SK-N-SH (cell line): ENCODE results near the gene ARAP1. TPM values are rescaled to one million over a fixed set of nuclear protein-coding genes. Genes with fewer than 3 reads are reported as not detected.

ENCODE experiments used
- CTCF ChIA-PET: fragments of 300-600, 350-600 bp; formaldehyde crosslinking; extraction: SDS; loops from one replicate; lab custom pipeline; 2021; lab: Yijun Ruan, JAX
- POLR2A ChIA-PET: fragments of 350-600 bp; sonication (Branson Sonifier 250); formaldehyde crosslinking; extraction: SDS; loops from one replicate; lab custom pipeline; 2020; ENCODE audit warnings: antibody characterized with exemption, inconsistent platforms; lab: Yijun Ruan, JAX
- DNase-seq: peaks from one replicate; pipeline ENCODE4 v3.0.0; 2012
- H2AFZ ChIP-seq: fragments of 200-600 bp; sonication (generic); 2 replicates; pipeline ENCODE4 v1.8.1; 2016; ENCODE audit warnings: antibody characterized with exemption, mild to moderate bottlenecking, low read depth
- H3F3A ChIP-seq: fragments of 200-600 bp; sonication (generic); replicated peaks from 2 replicates; pipeline ENCODE3; 2016; ENCODE audit warnings: antibody characterized with exemption, mild to moderate bottlenecking; ENCODE audit not compliant: insufficient read depth
- H3K27ac ChIP-seq, 2 experiments: fragments of 200-500 bp in 1 of 2; fragments of 200-600 bp in 1 of 2; sonication (Bioruptor generic) in 1 of 2; sonication (generic), shearing (Covaris generic) in 1 of 2; 2 replicates each; pipeline versions ENCODE4 v1.5.1 to v1.6.1; 2014 to 2016; ENCODE audit warnings: low read depth in 2 of 2, inconsistent platforms in 1 of 2, low read length in 1 of 2, mild to moderate bottlenecking in 1 of 2, mixed read lengths in 1 of 2
- H3K27me3 ChIP-seq: fragments of 200-600 bp; sonication (generic), shearing (Covaris generic); 2 replicates; pipeline ENCODE4 v1.6.1; 2016; ENCODE audit warnings: mixed run types; ENCODE audit not compliant: insufficient read depth
- H3K36me3 ChIP-seq, 2 experiments: fragments of 200-500 bp in 1 of 2; fragments of 200-600 bp in 1 of 2; sonication (Bioruptor generic) in 1 of 2; sonication (generic) in 1 of 2; replicated peaks in 1 of 2; 2 replicates each; pipeline versions ENCODE3 to v1.5.1; 2014 to 2016; ENCODE audit warnings: low read length in 1 of 2, mild to moderate bottlenecking in 1 of 2; ENCODE audit not compliant: insufficient read depth in 2 of 2, control insufficient read depth in 1 of 2
- H3K4me1 ChIP-seq, 2 experiments: fragments of 200-500 bp in 1 of 2; fragments of 200-600 bp in 1 of 2; sonication (Bioruptor generic) in 1 of 2; sonication (generic), shearing (Covaris generic) in 1 of 2; 2 replicates each; pipeline versions ENCODE4 v1.5.1 to v1.6.1; 2014 to 2016; ENCODE audit warnings: low read depth in 1 of 2, low read length in 1 of 2, mixed run types in 1 of 2; ENCODE audit not compliant: insufficient read depth in 2 of 2, control insufficient read depth in 1 of 2
- H3K4me2 ChIP-seq: fragments of 200-600 bp; sonication (generic), shearing (Covaris generic); 2 replicates; pipeline ENCODE4 v1.6.1; 2017; ENCODE audit warnings: mixed run types
- H3K4me3 ChIP-seq, 2 experiments: fragments of 200-500 bp in 1 of 2; fragments of 200-600 bp in 1 of 2; sonication (Bioruptor generic) in 1 of 2; sonication (generic), shearing (Covaris generic) in 1 of 2; 2 replicates each; pipeline versions ENCODE4 v1.5.1 to v1.8.1; 2014 to 2016; ENCODE audit warnings: low read depth in 2 of 2, inconsistent platforms in 1 of 2, low read length in 1 of 2, mild to moderate bottlenecking in 1 of 2, mixed read lengths in 1 of 2, moderate library complexity in 1 of 2
- H3K79me2 ChIP-seq: fragments of 200-600 bp; sonication (generic); 2 replicates; pipeline ENCODE4 v1.8.1; 2017; ENCODE audit warnings: mild to moderate bottlenecking; ENCODE audit not compliant: insufficient read depth
- H3K9ac ChIP-seq: fragments of 200-600 bp; sonication (generic); 2 replicates; pipeline ENCODE4 v1.6.1; 2017; ENCODE audit warnings: mixed run types
- H3K9me2 ChIP-seq: fragments of 200-600 bp; sonication (generic); 2 replicates; pipeline ENCODE4 v1.6.1; 2017; ENCODE audit warnings: mixed run types
- H3K9me3 ChIP-seq: fragments of 200-600 bp; sonication (generic); 2 replicates; pipeline ENCODE4 v1.6.1; 2017; ENCODE audit warnings: mixed run types, mild to moderate bottlenecking, moderate library complexity
- H4K20me1 ChIP-seq: fragments of 200-600 bp; sonication (generic); 2 replicates; pipeline ENCODE4 v1.6.1; 2017; ENCODE audit warnings: mild to moderate bottlenecking, mixed run types; ENCODE audit not compliant: insufficient read depth
- CHD2 ChIP-seq: fragments of 150-350 bp; IDR thresholded peaks from 2 replicates; pipeline ENCODE4 v1.6.1; 2018; ENCODE audit warnings: low read length; ENCODE audit not compliant: partially characterized antibody
- EZH2phosphoT487 ChIP-seq: fragments of 200-600 bp; sonication (generic); IDR thresholded peaks from 2 replicates; pipeline ENCODE4 v1.6.1; 2017; ENCODE audit warnings: low read depth, mixed run types, mild to moderate bottlenecking, antibody characterized with exemption, moderate library complexity, borderline replicate concordance
- FOSL2 ChIP-seq: IDR thresholded peaks from 2 replicates; pipeline ENCODE4 v1.4.0; 2012; ENCODE audit warnings: low read depth, mild to moderate bottlenecking, moderate library complexity, borderline replicate concordance
- FOXM1 ChIP-seq: IDR thresholded peaks from 2 replicates; pipeline ENCODE4 v1.4.0; 2012; ENCODE audit warnings: low read depth, mild to moderate bottlenecking
- GABPA ChIP-seq: IDR thresholded peaks from 2 replicates; pipeline ENCODE4 v1.4.0; 2012; ENCODE audit warnings: low read depth, mild to moderate bottlenecking
- MEF2A ChIP-seq: IDR thresholded peaks from 2 replicates; pipeline ENCODE4 v1.4.0; 2012; ENCODE audit warnings: low read depth, borderline replicate concordance
- MXI1 ChIP-seq: IDR thresholded peaks from 2 replicates; pipeline ENCODE4 v1.6.1; 2012; ENCODE audit warnings: mild to moderate bottlenecking, low read depth, low read length, improper control_type of control experiment
- NFIC ChIP-seq: IDR thresholded peaks from 2 replicates; pipeline ENCODE4 v1.4.0; 2012; ENCODE audit warnings: borderline replicate concordance
- NRF1 ChIP-seq: IDR thresholded peaks from 2 replicates; pipeline ENCODE4 v1.6.1; 2012; ENCODE audit warnings: low read depth, mild to moderate bottlenecking, low read length
- POLR2AphosphoS5 ChIP-seq: IDR thresholded peaks from 2 replicates; pipeline ENCODE4 v1.6.1; 2012; ENCODE audit warnings: low read depth, low read length
- RXRA ChIP-seq: IDR thresholded peaks from 2 replicates; pipeline ENCODE4 v1.4.0; 2012; ENCODE audit warnings: low read depth, mild to moderate bottlenecking, borderline replicate concordance
- SIN3A ChIP-seq: IDR thresholded peaks from 2 replicates; pipeline ENCODE4 v1.6.1; 2012; ENCODE audit warnings: low read depth, mild to moderate bottlenecking, low read length, moderate library complexity, borderline replicate concordance
- TAF1 ChIP-seq: IDR thresholded peaks from 2 replicates; pipeline ENCODE4 v1.6.1; 2012; ENCODE audit warnings: low read depth, mild to moderate bottlenecking, low read length, moderate library complexity, borderline replicate concordance
- TCF12 ChIP-seq: IDR thresholded peaks from 2 replicates; pipeline ENCODE4 v1.4.0; 2012
- TEAD4 ChIP-seq: IDR thresholded peaks from 2 replicates; pipeline ENCODE4 v1.4.0; 2012; ENCODE audit warnings: mild to moderate bottlenecking, borderline replicate concordance; ENCODE audit not compliant: insufficient read depth
- YY1 ChIP-seq: IDR thresholded peaks from 2 replicates; pipeline ENCODE4 v1.4.0; 2012; ENCODE audit warnings: low read depth, mild to moderate bottlenecking
- WGBS: methylation state at CpG from one replicate; pipeline ENCODE4 v1.1.6; 2017; ENCODE audit warnings: low lambda C conversion rate; 5-methylcytosine and 5-hydroxymethylcytosine counted together
- polyA plus RNA-seq, 3 experiments: library from polyadenylated mRNA; depleted of rRNA; stranded (reverse); fragments of >200 nt; gene quantifications; 2 replicates each; pipeline ENCODE4 v1.2.3, GENCODE V29; 2012
- TF ChIP-seq, protein P1 (sequence below): fragments of 200-600 bp; sonication (generic); IDR thresholded peaks from 2 replicates; pipeline ENCODE4 v1.6.1; 2017; ENCODE audit warnings: antibody characterized with exemption, mild to moderate bottlenecking, moderate library complexity
- TF ChIP-seq, protein P2 (sequence below): fragments of 150-350 bp; IDR thresholded peaks from 2 replicates; pipeline ENCODE4 v1.6.1; 2016; ENCODE audit warnings: mild to moderate bottlenecking, low read depth, low read length
- TF ChIP-seq, protein P3 (sequence below): IDR thresholded peaks from 2 replicates; pipeline ENCODE4; 2012

ARAP1 gene
- polyA plus RNA-seq, 1 of the 3 experiments (the other 2 are of a cell fraction), result 56.6 TPM

GRCh38 chr11:72720047-72720446, 32.2 kb downstream of the ARAP1 start:
- peaks cover 29% of the 10 kb centered on the region for H4K20me1 ChIP-seq
- POLR2A ChIA-PET, result no interaction called here

GRCh38 chr11:72719551-72719950, 32.7 kb downstream of the ARAP1 start:
- TF ChIP-seq NRF1 (no peak), POLR2AphosphoS5 (no peak), YY1 (no peak), RXRA (no peak), FOSL2 (no peak), FOXM1 (no peak), TCF12 (no peak), CHD2 (no peak), TEAD4 (no peak), TAF1 (no peak), NFIC (no peak)
- TF ChIP-seq, protein P1, sequence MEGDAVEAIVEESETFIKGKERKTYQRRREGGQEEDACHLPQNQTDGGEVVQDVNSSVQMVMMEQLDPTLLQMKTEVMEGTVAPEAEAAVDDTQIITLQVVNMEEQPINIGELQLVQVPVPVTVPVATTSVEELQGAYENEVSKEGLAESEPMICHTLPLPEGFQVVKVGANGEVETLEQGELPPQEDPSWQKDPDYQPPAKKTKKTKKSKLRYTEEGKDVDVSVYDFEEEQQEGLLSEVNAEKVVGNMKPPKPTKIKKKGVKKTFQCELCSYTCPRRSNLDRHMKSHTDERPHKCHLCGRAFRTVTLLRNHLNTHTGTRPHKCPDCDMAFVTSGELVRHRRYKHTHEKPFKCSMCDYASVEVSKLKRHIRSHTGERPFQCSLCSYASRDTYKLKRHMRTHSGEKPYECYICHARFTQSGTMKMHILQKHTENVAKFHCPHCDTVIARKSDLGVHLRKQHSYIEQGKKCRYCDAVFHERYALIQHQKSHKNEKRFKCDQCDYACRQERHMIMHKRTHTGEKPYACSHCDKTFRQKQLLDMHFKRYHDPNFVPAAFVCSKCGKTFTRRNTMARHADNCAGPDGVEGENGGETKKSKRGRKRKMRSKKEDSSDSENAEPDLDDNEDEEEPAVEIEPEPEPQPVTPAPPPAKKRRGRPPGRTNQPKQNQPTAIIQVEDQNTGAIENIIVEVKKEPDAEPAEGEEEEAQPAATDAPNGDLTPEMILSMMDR, result no peak
- TF ChIP-seq, protein P2, sequence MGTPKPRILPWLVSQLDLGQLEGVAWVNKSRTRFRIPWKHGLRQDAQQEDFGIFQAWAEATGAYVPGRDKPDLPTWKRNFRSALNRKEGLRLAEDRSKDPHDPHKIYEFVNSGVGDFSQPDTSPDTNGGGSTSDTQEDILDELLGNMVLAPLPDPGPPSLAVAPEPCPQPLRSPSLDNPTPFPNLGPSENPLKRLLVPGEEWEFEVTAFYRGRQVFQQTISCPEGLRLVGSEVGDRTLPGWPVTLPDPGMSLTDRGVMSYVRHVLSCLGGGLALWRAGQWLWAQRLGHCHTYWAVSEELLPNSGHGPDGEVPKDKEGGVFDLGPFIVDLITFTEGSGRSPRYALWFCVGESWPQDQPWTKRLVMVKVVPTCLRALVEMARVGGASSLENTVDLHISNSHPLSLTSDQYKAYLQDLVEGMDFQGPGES, result no peak
- Histone ChIP-seq H3K27me3 (no peaks in the 10 kb centered on the region), H3K4me2 (0 out of 2 replicates have a peak overlapping the region, but pooled peaks have one; percentile 96), H3K27ac (peak overlapping the region in 1 of 2 experiments; percentile 66; a peak in 2 of 4 replicates), H3K9ac (no peak overlapping the region), H3K79me2 (peaks cover 54% of the 10 kb centered on the region), H3K9me2 (no peaks in the 10 kb centered on the region), H3F3A (no peaks in the 10 kb centered on the region), H3K4me3 (no peak overlapping the region), H4K20me1 (peaks cover 29% of the 10 kb centered on the region), H3K9me3 (no peaks in the 10 kb centered on the region), H3K4me1 (peaks cover 13 to 67% of the 10 kb centered on the region in 2 experiments), H2AFZ (no peak overlapping the region), H3K36me3 (peaks cover 0 to 4% of the 10 kb centered on the region in 2 experiments)
- no peak for DNase-seq
- CTCF ChIA-PET, result interaction anchor here (1.4 to 1.8 kb wide), 2 partner anchors 75 to 517 kb away, joined by 3 to 6 read pairs; partner anchors contain the start of gene STARD10
- WGBS, result 100% methylated on average over 4 of the region's 4 CpGs
- POLR2A ChIA-PET, result no interaction called here

More at GRCh38 chr11:72720047-72720446, 32.2 kb downstream of the ARAP1 start:
- DNase-seq, result no peak
- H3K4me3 ChIP-seq, result peak overlapping the region in 1 of 2 experiments; percentile 65; a peak in 1 of 4 replicates
- H3K4me1 ChIP-seq, result peaks cover 13 to 64% of the 10 kb centered on the region in 2 experiments
- WGBS, result 100% methylated on average over 2 of the region's 3 CpGs
- H3K9me3 ChIP-seq, result no peaks in the 10 kb centered on the region
- H3K4me2 ChIP-seq, result peak overlapping the region; percentile 96
- H3F3A ChIP-seq, result no peaks in the 10 kb centered on the region
- no peaks in the 10 kb centered on the region for H3K9me2 ChIP-seq
- no peaks in the 10 kb centered on the region for H3K27me3 ChIP-seq
- TF ChIP-seq MEF2A (no peak), CHD2 (no peak), MXI1 (no peak), EZH2phosphoT487 (no peak), SIN3A (no peak), POLR2AphosphoS5 (no peak), GABPA (no peak)
- TF ChIP-seq, protein P3, sequence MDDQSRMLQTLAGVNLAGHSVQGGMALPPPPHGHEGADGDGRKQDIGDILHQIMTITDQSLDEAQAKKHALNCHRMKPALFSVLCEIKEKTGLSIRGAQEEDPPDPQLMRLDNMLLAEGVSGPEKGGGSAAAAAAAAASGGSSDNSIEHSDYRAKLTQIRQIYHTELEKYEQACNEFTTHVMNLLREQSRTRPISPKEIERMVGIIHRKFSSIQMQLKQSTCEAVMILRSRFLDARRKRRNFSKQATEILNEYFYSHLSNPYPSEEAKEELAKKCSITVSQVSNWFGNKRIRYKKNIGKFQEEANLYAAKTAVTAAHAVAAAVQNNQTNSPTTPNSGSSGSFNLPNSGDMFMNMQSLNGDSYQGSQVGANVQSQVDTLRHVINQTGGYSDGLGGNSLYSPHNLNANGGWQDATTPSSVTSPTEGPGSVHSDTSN, result no peak
- no peak overlapping the region for H3K9ac ChIP-seq
- peak overlapping the region in 1 of 2 experiments; percentile 66; a peak in 1 of 4 replicates for H3K27ac ChIP-seq
- CTCF ChIA-PET, result interaction anchor here (1.0 to 1.8 kb wide), 3 partner anchors 74 to 517 kb away, joined by 3 to 6 read pairs (median 3); partner anchors contain the start of gene STARD10
- H2AFZ ChIP-seq, result no peak overlapping the region; the same call in 1 of the 2 replicates
- H3K36me3 ChIP-seq, result peaks cover 0 to 4% of the 10 kb centered on the region in 2 experiments
- H3K79me2 ChIP-seq, result peaks cover 59% of the 10 kb centered on the region
